Measurements from ENCODE around the gene PTK7.
"Not testable (repeated sequence)": the region's sequence is repeated elsewhere in the genome, so short reads cannot be mapped to it uniquely, and the experiment has no call there.

Gene PTK7

GRCh38 chr6:43053545-43054205 is 22.4 kb upstream of the PTK7 start, which contains the start of gene CUL7:
CUL7 (minus strand) TSS chr6:43053851; CDS start chr6:43052788, 1,063 bp downstream.
- peak in 54 of 56 donors; percentile 13 to 92 (median 70) for DNase-seq

- DNase-seq, result no peak
Measured at GRCh38 chr6:43054206-43054943, 21.7 kb upstream of the PTK7 start.

GRCh38 chr6:43055966-43056365 is 20.1 kb upstream of the PTK7 start:
- DNase-seq, result no peak

GRCh38 chr6:43058531-43058930 is 17.6 kb upstream of the PTK7 start:
- no peak for DNase-seq

GRCh38 chr6:43059168-43060033 is 16.7 kb upstream of the PTK7 start, which contains the start of the genes KLC4 and MRPL2:
KLC4 (plus strand) TSS chr6:43059631; CDS start chr6:43061336, 1,705 bp downstream.
MRPL2 (minus strand) TSS chr6:43059434; CDS start chr6:43059381, 53 bp downstream.
- peak; percentile 92 to 100 (median 98) for DNase-seq

- no peak for DNase-seq
Measured at GRCh38 chr6:43060034-43060754, 15.9 kb upstream of the PTK7 start.

GRCh38 chr6:43060755-43061633 is 15.1 kb upstream of the PTK7 start:
- DNase-seq, result no peak

- no peak for DNase-seq
Measured at GRCh38 chr6:43061861-43062260, 14.3 kb upstream of the PTK7 start.

- DNase-seq, result no peak
Measured at GRCh38 chr6:43062818-43063217, 13.3 kb upstream of the PTK7 start.

- no peak for DNase-seq
Measured at GRCh38 chr6:43070028-43070632, 6.0 kb upstream of the PTK7 start.

- no peak for DNase-seq
Measured at GRCh38 chr6:43074847-43075669, 1.1 kb upstream of the PTK7 start.

GRCh38 chr6:43076464-43077332 is 584 bp downstream of the PTK7 start:
- peak in 1 of 56 donors; percentile 27 for DNase-seq

- DNase-seq, result no peak
Measured at GRCh38 chr6:43077333-43077809, 1.3 kb downstream of the PTK7 start.

- no peak for DNase-seq
Measured at GRCh38 chr6:43077981-43078511, 1.9 kb downstream of the PTK7 start.

GRCh38 chr6:43078691-43079090 is 2.6 kb downstream of the PTK7 start:
- DNase-seq, result no peak

- no peak for DNase-seq
Measured at GRCh38 chr6:43081043-43081442, 4.9 kb downstream of the PTK7 start.

GRCh38 chr6:43081922-43082321 is 5.8 kb downstream of the PTK7 start:
- DNase-seq, result not testable (repeated sequence)

All from nucleus accumbens (tissue), 56 donors.